ENCODE results near the gene COG2.
"Not testable (repeated sequence)": the region's sequence is repeated elsewhere in the genome, so short reads cannot be mapped to it uniquely, and the experiment has no call there.

COG2 gene

GRCh38 chr1:230626232-230626631, 16.0 kb upstream of the COG2 start:
- no peak for DNase-seq

- no peak for DNase-seq
Observed at GRCh38 chr1:230627767-230628166, 14.5 kb upstream of the COG2 start.

GRCh38 chr1:230629511-230629910, 12.8 kb upstream of the COG2 start:
- peak; percentile 18 for DNase-seq

DNA sequence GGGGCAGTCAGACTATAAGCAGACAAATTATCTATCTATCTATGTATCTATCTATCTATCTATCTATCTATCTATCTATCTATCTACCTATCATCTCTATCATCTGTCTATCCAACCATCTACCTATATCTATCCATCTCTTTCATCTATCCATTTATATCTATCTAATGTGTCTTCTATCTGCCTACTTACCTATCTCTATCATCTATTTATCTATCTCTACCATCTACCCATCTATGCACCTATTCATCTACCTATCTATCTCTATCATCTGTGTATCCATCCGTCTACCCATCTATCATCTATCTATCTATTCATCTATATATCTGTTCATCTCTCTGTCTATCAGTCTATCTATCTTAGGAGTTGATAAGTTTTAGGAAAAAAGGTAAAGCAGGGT, 10.8 kb upstream of the COG2 start:
- no peak for DNase-seq

DNA sequence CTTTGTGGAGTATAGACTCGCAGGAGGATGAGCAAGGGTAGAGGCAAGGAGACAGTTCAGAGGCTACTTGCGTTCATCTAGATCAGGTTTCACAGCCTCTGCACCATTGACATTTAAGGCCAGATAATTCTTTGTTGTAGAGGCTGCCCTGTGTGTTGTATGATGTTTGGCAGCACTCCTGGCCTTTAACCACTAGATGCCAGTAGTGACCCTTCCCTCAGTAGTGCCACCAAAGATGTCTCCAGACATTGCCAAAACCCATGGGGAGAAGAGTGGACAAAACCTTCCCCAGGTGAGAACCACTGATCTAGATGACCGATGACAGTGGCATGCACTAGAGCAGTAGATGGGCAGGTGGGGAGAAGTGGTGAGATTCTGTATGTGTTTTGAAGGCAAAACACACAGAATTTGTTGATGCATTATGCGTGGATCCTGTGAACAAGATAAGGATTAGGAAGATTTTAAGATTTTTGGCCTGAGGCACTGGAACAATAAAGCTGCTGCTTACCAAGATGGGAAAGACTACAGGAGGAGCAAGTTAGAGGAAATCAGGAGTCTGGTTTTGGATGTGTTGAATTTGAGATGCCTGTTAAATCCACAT, 9.9 kb upstream of the COG2 start:
- peak; percentile 78 for DNase-seq

GRCh38 chr1:230633469-230633868, 8.8 kb upstream of the COG2 start:
- DNase-seq: no peak

DNA sequence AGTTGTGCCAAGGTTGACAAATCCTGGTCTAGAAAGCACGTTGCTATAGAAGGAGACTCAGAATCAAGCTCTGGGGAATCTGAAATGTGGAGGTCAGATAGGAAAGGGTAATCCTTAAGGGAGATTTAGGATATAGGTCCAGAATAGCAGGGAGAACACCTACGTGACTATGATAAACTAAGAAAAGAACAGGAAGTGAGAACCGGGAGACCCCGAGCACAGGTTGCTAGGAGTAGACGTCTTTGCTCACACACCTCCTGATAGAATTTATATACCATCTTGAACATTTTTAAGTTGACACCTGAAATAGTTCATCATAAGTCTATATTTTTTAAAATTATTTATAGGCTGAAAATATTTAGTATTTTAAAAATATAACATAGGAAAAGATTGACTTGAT, 7.9 kb upstream of the COG2 start:
- DNase-seq: no peak

GRCh38 chr1:230636575-230637148, 5.6 kb upstream of the COG2 start:
- no peak for DNase-seq

DNA sequence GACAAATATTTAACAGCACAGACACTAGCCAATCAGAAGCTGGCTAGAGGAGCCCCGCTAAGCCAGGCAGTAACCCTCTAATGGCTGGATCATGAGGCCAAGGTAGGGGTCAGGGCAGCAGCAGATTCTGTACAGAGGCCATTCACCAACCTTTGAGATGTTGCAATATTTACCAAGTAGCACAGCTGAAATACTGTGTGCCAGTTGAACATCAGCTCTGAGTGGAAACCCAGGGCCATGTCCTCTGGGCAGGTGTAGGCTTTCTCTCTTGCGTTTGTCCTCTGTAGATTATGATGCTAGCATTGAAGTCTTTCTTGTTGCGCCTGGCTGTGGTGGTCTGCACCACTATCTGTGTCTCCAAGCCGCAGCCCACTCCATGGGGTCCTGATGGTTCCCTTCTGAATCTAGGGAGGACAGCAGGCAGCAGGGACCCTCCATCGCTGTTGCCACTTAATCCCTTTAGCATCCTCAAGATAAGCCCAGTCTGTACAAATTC, 2.5 kb upstream of the COG2 start:
- DNase-seq: no peak

- DNase-seq: peak; percentile 28
Observed at GRCh38 chr1:230641346-230641745, 935 bp upstream of the COG2 start.

DNA sequence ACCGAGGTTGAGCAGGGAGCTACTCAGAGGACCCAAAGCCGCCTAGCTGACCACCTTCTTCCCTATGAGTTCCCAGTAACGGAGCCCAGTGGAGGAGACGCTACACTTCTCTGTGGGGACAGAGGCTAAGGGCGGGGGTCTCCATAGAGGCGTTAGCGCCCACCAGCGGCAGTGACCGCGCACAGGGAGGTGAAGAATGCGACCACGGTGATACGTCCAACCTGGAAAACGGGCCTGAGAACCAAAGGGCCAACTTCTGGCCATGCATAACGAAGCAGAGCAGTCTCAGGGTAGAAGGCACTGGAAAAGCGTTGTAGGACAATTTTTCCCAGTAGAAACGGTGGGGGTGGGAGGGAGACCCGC, 400 bp upstream of the COG2 start:
- DNase-seq: no peak

GRCh38 chr1:230643908-230644307, 1.6 kb downstream of the COG2 start:
- peak; percentile 29 for DNase-seq

DNA sequence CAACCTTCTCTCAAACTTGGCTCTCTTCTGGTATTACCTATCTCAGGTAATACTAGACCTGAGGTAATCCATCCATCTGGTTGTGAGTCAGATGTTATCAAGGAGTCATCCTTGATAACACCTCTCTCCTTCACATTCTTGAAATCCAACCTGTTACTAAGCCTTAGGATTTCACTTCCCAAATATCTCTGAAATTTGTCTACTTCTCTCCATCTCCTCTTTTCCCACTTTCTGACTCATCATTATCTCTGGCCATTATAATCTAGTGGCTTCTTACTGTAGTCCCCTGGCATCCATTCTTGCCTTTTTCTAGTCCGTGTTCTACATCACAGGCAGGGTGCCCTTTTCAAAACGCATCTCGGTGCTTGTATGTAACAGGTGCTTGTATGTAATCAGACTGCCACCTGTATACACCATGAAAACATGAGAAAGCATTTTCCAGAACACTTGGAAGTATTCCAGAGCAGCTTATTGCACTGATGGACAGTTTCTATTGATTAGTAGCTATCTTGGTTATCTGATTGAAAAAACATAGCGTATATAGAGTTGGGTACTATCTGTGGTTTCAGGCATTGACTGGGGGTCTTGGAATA, 4.5 kb downstream of the COG2 start:
- DNase-seq: no peak

- peak; percentile 70 for DNase-seq
Observed at GRCh38 chr1:230647321-230647720, 5.0 kb downstream of the COG2 start.

- DNase-seq: no peak
Observed at GRCh38 chr1:230648114-230648513, 5.8 kb downstream of the COG2 start.

- no peak for DNase-seq
Observed at GRCh38 chr1:230650300-230650699, 8.0 kb downstream of the COG2 start.

DNA sequence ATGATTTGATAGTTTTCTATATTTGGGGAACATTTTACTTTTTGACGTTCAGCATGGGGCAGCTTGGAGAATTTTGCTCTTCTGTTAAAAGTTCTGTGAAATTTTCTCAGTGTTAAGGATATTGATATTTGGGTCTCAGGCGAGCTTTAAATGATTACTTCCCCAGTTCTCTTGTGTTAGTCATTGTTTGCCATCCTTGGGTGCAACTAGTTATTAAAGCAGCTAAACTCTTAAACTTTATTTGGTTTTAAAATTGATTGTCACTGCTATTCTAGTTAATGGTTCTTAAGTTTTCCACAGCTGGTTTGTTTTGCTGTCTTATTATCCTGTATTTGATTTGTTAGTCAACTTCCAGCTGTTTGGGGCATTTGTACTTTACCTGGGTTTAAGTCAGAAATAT, 9.0 kb downstream of the COG2 start:
- DNase-seq: no peak

DNA sequence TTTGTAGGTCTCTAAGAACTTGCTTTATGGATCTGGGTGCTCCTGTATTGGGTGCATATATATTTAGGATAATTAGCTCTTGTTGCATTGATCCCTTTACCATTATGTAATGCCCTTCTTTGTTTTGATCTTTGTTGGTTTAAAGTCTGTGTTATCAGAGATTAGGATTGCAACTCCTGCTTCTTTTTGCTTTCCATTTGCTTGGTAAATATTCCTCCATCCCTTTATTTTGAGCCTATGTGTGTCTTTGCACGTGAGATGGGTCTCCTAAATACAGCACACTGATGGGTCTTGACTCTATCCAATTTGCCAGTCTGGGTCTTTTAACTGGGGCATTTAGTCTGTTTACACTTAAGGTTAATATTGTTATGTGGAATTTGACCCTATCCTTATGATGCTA, 14.4 kb downstream of the COG2 start:
- not testable (repeated sequence) for DNase-seq

- DNase-seq: not testable (repeated sequence)
Observed at GRCh38 chr1:230658103-230658502, 15.8 kb downstream of the COG2 start.

GRCh38 chr1:230658691-230659090, 16.4 kb downstream of the COG2 start:
- no peak for DNase-seq

- DNase-seq: no peak
Observed at GRCh38 chr1:230661976-230662375, 19.7 kb downstream of the COG2 start.

DNA sequence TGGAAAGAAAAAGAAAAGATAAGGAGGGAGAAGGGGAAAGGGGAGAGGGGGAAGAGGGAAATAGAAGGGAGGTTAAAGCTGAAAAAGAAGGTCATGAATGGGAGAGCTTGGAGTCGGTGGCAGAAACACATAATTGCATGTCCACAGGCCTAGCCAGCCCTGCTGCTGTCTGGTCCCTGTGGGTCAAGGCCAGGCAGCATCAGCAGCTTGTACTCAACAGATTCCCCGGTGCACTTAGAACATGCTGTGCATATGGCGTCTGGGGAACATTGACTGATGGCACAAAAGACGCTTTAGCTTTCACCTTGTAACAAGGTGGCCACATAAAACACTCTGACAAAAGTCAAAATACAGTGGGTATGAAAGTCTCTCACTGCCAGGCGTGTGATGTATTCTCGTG, 25.9 kb downstream of the COG2 start:
- DNase-seq: no peak

DNA sequence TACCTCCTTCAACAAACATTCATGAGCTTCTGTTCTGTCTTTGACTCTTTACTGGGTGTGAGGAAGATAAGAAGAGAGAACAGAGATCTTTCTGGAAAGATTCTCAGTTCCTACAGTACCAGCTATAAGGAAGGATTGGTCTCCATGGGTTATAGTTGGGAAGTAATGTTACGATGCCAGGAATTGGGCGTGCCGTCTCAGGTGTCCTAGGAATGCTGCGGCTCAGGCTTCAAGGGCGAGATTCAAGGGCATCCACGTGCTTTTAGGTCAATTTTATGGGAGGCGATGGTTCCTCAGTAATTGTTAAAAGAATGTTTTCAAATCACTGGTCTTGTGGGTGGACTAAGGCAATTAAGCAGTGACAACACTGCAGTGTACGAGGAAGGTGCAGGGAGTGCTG, 27.3 kb downstream of the COG2 start:
- DNase-seq: no peak

- DNase-seq: no peak
Observed at GRCh38 chr1:230674581-230674980, 32.3 kb downstream of the COG2 start.

DNA sequence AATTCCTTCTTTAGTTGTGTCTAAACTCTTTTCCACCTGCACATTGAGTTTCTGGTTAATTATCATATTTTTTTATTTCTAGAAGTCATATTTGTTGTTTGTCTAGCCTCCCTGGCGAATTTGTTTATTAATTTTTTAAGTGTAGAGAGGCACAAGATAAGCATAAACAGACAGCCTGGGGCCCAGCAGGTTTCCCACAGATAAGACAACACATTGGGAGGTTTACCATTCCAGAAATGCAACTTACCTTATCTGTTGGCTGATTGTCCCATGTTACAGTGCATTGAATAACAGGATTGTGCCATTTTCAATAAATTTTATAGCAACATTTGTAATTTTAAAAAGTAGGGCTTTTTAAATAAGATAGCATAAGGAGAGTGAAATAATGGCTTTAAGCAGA, 34.9 kb downstream of the COG2 start:
- peak; percentile 38 for DNase-seq

Measured in hematopoietic multipotent progenitor cell treated with erythropoietin and hydrocortisone succinate and interleukin-3 and kit ligand, for 4 days (in vitro differentiated cells).